ENCODE data around the gene CD27.
A peak's percentile ranks its signal among the peaks of the same experiment; 100 is the strongest.
"Not testable (repeated sequence)": the region's sequence is repeated elsewhere in the genome, so short reads cannot be mapped to it uniquely, and the experiment has no call there.

The CD27 gene

GRCh38 chr12:6423267-6424007 is 21.3 kb upstream of the CD27 start:
- peak; percentile 94 for FAIRE-seq

GRCh38 chr12:6424008-6424347 is 20.8 kb upstream of the CD27 start:
- DNase-seq (ENCODE audit: insufficient read length, low spot score) (no peak), FAIRE-seq (no peak)
- no peak for TF ChIP-seq SPI1 (IDR thresholded peaks at IDR 0.05; ENCODE audit: low read depth, low read length)
- no peak for TF ChIP-seq POLR2AphosphoS5 (IDR thresholded peaks at IDR 0.05; ENCODE audit: low read depth, low read length)
- TF ChIP-seq TAF1 (IDR thresholded peaks at IDR 0.05; ENCODE audit: low read depth, low read length): no peak
- TF ChIP-seq POU2F2 (IDR thresholded peaks at IDR 0.05; ENCODE audit: low read depth, low read length): no peak
- TF ChIP-seq POLR2A (IDR thresholded peaks at IDR 0.05; ENCODE audit: low read depth, low read length): no peak
- TF ChIP-seq PAX5 (IDR thresholded peaks at IDR 0.05; ENCODE audit: insufficient read depth, low read length, severe bottlenecking): no peak

More at GRCh38 chr12:6423267-6424007, 21.3 kb upstream of the CD27 start:
- TF ChIP-seq POU2F2 (IDR thresholded peaks at IDR 0.05; ENCODE audit: low read depth, low read length): no peak
- no peak for TF ChIP-seq POLR2AphosphoS5 (IDR thresholded peaks at IDR 0.05; ENCODE audit: low read depth, low read length)
- TF ChIP-seq SPI1 (IDR thresholded peaks at IDR 0.05; ENCODE audit: low read depth, low read length): no peak
- no peak for TF ChIP-seq TAF1 (IDR thresholded peaks at IDR 0.05; ENCODE audit: low read depth, low read length)
- TF ChIP-seq PAX5 (IDR thresholded peaks at IDR 0.05; ENCODE audit: insufficient read depth, low read length, severe bottlenecking): no peak
- no peak for TF ChIP-seq POLR2A (IDR thresholded peaks at IDR 0.05; ENCODE audit: low read depth, low read length)
- DNase-seq (ENCODE audit: insufficient read length, low spot score): peak; percentile 56

DNA sequence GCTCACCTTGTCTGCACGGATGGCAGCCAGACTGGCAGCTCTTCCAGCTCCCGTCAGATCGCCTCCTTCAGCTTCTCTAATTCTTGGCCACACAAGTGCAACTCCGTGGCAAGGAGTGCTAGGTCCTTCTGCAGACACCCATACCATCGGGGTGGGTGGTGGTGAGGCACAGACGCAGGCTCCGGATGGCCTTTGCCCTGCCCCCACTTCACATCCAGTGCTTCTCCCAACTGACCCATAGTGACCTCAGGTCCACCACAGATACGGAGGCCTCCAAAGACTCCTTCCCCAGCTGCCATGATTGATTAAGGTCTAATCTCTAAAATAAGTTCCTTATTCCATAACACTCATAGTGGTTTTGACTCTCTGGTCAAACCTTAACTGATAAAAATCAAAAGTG is 19.9 kb upstream of the CD27 start:
- TF ChIP-seq SPI1 (IDR thresholded peaks at IDR 0.05; ENCODE audit: low read depth, low read length) (no peak), POU2F2 (IDR thresholded peaks at IDR 0.05; ENCODE audit: low read depth, low read length) (no peak), TAF1 (IDR thresholded peaks at IDR 0.05; ENCODE audit: low read depth, low read length) (no peak), PAX5 (IDR thresholded peaks at IDR 0.05; ENCODE audit: insufficient read depth, low read length, severe bottlenecking) (no peak), POLR2AphosphoS5 (IDR thresholded peaks at IDR 0.05; ENCODE audit: low read depth, low read length) (no peak), POLR2A (IDR thresholded peaks at IDR 0.05; ENCODE audit: low read depth, low read length) (no peak)
- DNase-seq (ENCODE audit: insufficient read length, low spot score) (no peak), FAIRE-seq (no peak)

GRCh38 chr12:6425590-6426531 is 18.9 kb upstream of the CD27 start:
- FAIRE-seq: peak; percentile 88
- no peak for TF ChIP-seq POU2F2 (IDR thresholded peaks at IDR 0.05; ENCODE audit: low read depth, low read length)
- no peak for TF ChIP-seq PAX5 (IDR thresholded peaks at IDR 0.05; ENCODE audit: insufficient read depth, low read length, severe bottlenecking)
- TF ChIP-seq POLR2A (IDR thresholded peaks at IDR 0.05; ENCODE audit: low read depth, low read length): no peak
- TF ChIP-seq SPI1 (IDR thresholded peaks at IDR 0.05; ENCODE audit: low read depth, low read length): no peak
- TF ChIP-seq TAF1 (IDR thresholded peaks at IDR 0.05; ENCODE audit: low read depth, low read length): no peak
- TF ChIP-seq POLR2AphosphoS5 (IDR thresholded peaks at IDR 0.05; ENCODE audit: low read depth, low read length): no peak
- no peak for DNase-seq (ENCODE audit: insufficient read length, low spot score)

DNA sequence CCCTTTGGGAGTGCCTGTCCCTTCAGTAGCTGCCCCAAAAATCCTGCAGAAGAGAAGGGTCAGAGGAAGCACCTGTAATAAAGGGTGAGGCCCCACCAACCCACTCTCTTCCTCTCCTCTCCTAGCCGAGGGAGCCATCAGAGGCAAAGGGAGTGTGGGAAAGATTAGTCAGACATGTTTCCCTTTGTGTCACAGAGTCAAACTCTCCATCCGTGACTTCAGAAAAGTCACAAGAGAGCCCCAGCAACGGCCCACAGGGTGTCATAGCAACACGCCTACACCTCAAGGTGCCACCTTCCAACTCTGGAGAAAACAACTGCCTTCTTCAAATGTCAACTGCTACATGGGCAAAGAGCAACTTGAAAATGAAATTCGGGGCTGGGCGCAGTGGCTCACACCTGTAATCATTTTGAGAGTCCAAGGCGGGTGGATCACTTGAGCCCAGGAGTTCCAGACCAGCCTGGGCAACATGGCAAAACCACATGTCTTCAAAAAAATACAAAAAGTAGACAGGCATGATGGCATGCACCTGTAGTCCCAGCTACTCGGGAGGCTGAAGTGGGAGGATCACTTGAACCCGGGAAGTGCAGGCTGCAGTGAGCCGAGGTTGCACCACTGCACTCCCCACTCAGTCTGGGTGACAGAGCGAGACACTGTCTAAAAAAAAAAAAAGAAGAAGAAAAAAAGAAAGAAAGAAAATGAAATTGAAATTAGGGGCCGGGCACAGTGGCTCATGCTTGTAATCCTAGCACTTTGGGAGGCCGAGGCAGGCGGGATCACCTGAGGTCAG is 17.7 kb upstream of the CD27 start:
- DNase-seq (ENCODE audit: insufficient read length, low spot score): no peak
- TF ChIP-seq PAX5 (IDR thresholded peaks at IDR 0.05; ENCODE audit: insufficient read depth, low read length, severe bottlenecking): peak; percentile 97
- peak; percentile 43; the same call in 1 of the 2 replicates for TF ChIP-seq SPI1 (IDR thresholded peaks at IDR 0.05; ENCODE audit: low read depth, low read length)
- TF ChIP-seq POLR2A (IDR thresholded peaks at IDR 0.05; ENCODE audit: low read depth, low read length): peak; percentile 21; the same call in 1 of the 2 replicates
- TF ChIP-seq POLR2AphosphoS5 (IDR thresholded peaks at IDR 0.05; ENCODE audit: low read depth, low read length): no peak; the same call in 1 of the 2 replicates
- TF ChIP-seq TAF1 (IDR thresholded peaks at IDR 0.05; ENCODE audit: low read depth, low read length): peak; percentile 40
- FAIRE-seq: peak; percentile 94

- DNase-seq (ENCODE audit: insufficient read length, low spot score); FAIRE-seq: not testable (repeated sequence)
Measured at GRCh38 chr12:6427796-6428195, 17.0 kb upstream of the CD27 start.

GRCh38 chr12:6428326-6428725 is 16.4 kb upstream of the CD27 start:
- DNase-seq (ENCODE audit: insufficient read length, low spot score) (no peak), FAIRE-seq (no peak)
- TF ChIP-seq POLR2A (IDR thresholded peaks at IDR 0.05; ENCODE audit: low read depth, low read length) (no peak), SPI1 (IDR thresholded peaks at IDR 0.05; ENCODE audit: low read depth, low read length) (no peak), PAX5 (IDR thresholded peaks at IDR 0.05; ENCODE audit: insufficient read depth, low read length, severe bottlenecking) (no peak)

GRCh38 chr12:6430124-6430989 is 14.4 kb upstream of the CD27 start:
- FAIRE-seq (peak; percentile 95), DNase-seq (ENCODE audit: insufficient read length, low spot score) (no peak)
- TF ChIP-seq TAF1 (IDR thresholded peaks at IDR 0.05; ENCODE audit: low read depth, low read length): no peak
- no peak for TF ChIP-seq PAX5 (IDR thresholded peaks at IDR 0.05; ENCODE audit: insufficient read depth, low read length, severe bottlenecking)
- TF ChIP-seq POLR2A (IDR thresholded peaks at IDR 0.05; ENCODE audit: low read depth, low read length): no peak
- no peak for TF ChIP-seq POU2F2 (IDR thresholded peaks at IDR 0.05; ENCODE audit: low read depth, low read length)
- no peak for TF ChIP-seq POLR2AphosphoS5 (IDR thresholded peaks at IDR 0.05; ENCODE audit: low read depth, low read length)
- no peak for TF ChIP-seq SPI1 (IDR thresholded peaks at IDR 0.05; ENCODE audit: low read depth, low read length)

Data from GM12891 (cell line).